GM21515 (cell line): ENCODE measurements around the gene KCNK3.

Experiments used
- ATAC-seq: cut with Tn5 transposase; IDR thresholded peaks from one replicate; pipeline ENCODE4 v1.9.1; 2021; ENCODE audit not compliant: unreplicated experiment

Gene KCNK3

DNA sequence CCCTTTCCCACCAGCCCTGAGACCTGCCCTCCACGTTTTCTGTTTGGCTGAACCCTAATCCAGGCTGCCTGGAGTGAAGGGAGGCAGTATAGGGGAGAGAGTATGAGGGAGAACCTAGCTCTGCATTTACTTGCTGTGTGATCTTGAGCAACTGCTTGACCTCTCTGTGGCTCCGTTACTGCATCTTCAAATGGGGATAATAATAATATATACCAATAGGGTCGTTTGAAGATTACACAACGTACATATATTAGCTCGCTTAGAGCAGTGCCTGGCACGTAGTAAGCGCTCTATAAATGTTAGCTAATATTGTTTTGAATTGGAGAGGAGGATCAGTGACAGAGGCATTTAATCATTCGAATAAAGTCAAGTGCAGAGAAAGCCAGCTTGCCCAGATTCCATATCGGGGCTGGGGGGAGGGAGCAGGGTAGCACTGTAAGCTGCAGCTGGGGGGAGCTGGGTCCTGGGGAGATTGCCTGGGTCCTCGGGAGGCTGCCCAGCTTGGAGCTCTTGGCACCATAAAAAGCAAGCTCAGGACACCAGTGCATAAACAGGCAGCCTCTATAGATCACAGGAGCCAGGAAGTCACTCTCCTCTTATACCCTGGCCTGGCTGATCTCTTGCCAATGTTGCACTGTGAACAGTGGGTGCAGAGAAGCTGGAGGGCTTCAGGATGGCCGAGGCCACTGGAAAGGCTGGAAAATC, 19.1 kb downstream of the KCNK3 start:
- ATAC-seq = no peak

GRCh38 chr2:26712486-26713465, 20.3 kb downstream of the KCNK3 start:
- ATAC-seq = no peak

DNA sequence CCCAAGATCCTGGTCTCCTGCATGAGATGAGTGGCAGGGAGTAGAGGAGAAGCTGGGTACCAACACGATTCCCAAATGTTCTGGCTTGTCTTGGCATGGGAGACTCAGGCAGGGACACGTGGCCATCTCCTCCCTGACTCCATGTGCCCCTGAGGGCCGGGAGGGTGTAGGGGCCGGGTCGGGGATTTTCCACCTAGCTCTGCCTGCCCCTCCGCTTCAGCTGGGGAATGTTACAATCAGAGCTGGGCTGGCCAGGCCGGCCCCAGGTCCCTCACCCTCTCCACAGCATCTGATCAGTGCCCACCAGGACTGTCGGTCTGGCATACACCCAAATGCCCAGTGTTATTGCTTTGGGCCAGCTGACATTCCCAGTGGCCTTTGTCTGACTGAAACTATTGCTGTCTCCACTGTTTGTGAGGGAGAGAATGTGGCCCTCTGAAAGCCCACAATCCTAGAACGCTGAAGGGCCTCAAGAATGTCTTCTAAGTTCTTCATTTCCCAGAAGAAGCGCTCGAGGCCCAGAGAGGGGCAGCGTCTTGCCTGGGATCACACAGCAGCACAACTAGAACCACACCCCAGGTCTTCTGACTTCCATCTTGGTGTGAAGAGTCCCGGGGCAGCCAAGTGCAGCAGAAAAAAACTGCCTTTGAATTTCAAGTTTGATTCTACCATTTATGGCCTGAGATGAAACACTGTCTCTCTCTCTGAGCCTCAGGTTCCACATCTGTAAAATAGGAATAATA, 23.2 kb downstream of the KCNK3 start:
- no peak for ATAC-seq

DNA sequence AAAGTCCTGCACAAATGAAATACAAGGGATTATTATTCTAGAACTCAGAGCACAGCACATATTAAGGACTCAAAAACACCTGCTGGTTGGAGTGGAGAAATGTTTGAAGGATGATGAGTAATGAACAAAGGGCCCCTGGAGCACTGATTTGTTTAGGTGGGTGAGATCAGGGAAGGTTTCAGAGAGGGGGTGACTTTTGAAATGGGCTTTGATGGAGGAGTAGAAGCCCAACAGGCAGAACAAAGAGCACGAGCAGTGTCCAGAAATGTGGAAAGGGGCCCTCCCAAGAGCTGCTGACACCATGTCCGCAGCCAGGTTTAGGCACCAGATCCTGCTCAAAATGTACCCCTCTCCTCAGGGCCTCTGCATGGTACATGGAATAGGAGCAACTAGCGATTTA, 23.8 kb downstream of the KCNK3 start:
- ATAC-seq = no peak

GRCh38 chr2:26716769-26717168, 24.2 kb downstream of the KCNK3 start:
- no peak for ATAC-seq

GRCh38 chr2:26717362-26717761, 24.8 kb downstream of the KCNK3 start:
- no peak for ATAC-seq

GRCh38 chr2:26718949-26719686, 26.6 kb downstream of the KCNK3 start:
- no peak for ATAC-seq

DNA sequence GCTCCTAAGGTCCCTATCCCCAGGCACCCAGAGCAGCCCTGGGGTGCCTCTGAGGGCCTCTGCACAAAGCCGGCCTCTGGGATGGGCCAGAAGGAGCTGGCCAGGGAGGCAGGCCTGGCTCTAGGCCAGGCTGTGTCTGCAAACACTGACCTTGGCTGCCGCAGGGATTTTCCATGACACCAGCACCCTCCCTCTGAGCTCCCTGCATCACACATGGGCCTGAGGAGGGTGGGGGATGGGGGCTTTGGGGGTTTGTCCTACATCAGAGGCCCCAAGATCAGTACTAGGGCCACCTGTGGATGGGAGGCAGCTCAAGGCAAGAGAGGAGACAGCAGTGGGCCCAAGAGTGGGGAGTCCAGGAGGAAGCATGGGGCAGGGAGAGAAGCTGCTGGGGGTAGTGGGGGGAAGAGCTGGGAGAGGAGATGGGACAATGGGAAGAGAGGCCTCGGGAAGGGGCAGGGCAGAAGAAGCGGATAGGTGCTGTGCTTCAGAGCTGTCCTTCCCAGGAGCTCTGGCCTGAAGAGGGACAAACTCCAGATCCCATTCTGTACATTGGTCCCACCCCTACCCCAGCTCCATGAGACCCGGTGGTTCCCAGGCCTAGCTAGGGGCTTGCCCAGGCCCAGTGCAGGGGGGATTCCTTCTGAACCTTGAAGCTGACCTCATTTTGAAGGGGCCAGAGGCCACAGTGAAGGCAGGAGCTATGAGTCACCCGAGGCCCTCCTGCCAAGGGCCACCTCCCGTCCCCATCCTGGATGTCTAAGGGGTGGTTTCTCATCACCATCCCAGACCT, 28.0 kb downstream of the KCNK3 start:
- no peak for ATAC-seq

- ATAC-seq = no peak
Measured at GRCh38 chr2:26721115-26722032, 28.9 kb downstream of the KCNK3 start.

GRCh38 chr2:26722328-26722727, 29.8 kb downstream of the KCNK3 start:
- ATAC-seq = no peak

DNA sequence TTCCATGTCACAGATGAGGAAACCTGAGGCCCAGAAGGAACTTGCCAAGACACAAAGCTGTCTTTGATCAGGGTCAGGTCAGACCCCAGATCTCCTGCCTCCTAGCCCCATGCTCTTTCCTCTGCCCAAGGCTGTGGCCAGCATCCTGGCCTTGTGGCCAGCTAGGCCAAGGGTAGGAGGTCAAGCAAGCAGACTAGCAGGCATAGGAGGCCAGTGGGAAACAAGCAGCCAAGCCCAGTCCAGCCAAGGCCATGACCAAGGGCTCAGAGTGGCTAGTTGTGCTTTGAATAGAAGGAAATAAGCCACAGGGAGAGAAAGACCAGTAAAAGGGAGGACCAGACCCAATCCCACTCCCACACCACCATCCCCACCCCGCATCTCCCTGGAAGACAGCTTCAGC, 30.4 kb downstream of the KCNK3 start:
- no peak for ATAC-seq

GRCh38 chr2:26723475-26723874, 31.0 kb downstream of the KCNK3 start:
- no peak for ATAC-seq

GRCh38 chr2:26723991-26724750, 31.6 kb downstream of the KCNK3 start:
- no peak for ATAC-seq

DNA sequence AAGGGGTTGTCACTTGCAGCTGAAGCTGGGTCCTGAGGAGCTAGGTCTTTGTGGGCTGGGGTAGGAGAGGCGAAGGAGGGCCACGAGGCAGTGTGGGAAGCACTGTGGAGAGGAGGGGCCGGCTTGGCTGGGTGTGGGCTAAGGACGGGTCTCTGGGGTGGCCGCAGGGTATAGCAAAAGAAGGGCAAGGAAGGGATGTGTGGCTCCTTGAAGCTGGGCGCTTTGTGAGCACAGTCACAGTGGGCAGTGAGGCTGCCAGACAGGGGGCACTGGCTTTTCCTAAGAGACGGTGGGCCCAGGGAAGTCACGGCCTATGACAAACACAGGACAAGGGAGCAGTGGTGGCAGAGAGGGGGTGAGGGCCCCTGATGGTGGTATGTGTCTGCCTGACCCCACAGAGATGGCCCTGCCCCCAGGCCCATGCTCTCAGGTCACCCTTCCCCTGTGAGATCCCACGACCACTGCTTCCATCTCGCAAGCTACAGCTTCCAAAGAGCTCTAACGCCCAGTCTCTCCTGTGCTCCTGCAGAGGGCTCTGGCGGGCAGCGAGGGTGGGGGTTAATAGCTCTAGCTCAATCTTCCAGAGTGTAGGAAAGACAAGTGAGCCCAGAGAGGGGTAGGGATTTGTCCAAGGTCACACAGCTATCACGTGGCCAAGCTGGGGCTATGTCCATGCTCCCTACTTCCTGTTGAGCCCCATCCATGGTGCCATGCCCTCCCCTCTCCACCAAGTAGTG, 32.4 kb downstream of the KCNK3 start:
- no peak for ATAC-seq

DNA sequence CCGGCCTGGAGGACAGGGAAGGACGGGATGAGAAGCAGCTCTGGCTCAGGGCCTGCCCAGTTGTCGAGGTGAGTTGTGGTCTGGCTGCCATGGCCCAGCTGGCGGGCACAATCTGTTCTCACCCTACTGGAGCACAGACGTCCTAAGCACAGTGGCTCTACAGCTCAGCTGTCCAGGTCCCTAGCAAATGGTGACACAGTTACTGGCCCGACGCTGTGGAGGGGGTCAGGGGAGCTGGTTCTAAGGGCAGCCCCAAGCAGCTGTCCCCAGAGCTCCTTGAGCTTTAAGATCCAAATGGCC, 32.9 kb downstream of the KCNK3 start:
- ATAC-seq = no peak

- ATAC-seq = no peak
Measured at GRCh38 chr2:26726228-26726627, 33.7 kb downstream of the KCNK3 start.

DNA sequence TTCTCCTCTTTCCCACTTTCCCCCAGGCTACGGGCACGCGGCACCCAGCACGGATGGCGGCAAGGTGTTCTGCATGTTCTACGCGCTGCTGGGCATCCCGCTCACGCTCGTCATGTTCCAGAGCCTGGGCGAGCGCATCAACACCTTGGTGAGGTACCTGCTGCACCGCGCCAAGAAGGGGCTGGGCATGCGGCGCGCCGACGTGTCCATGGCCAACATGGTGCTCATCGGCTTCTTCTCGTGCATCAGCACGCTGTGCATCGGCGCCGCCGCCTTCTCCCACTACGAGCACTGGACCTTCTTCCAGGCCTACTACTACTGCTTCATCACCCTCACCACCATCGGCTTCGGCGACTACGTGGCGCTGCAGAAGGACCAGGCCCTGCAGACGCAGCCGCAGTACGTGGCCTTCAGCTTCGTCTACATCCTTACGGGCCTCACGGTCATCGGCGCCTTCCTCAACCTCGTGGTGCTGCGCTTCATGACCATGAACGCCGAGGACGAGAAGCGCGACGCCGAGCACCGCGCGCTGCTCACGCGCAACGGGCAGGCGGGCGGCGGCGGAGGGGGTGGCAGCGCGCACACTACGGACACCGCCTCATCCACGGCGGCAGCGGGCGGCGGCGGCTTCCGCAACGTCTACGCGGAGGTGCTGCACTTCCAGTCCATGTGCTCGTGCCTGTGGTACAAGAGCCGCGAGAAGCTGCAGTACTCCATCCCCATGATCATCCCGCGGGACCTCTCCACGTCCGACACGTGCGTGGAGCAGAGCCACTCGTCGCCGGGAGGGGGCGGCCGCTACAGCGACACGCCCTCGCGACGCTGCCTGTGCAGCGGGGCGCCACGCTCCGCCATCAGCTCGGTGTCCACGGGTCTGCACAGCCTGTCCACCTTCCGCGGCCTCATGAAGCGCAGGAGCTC, 35.4 kb downstream of the KCNK3 start:
- no peak for ATAC-seq
